A549 (cell line): ENCODE measurements around the gene ALDH1L1. TPM values are rescaled to one million over a fixed set of nuclear protein-coding genes. Genes with fewer than 3 reads are reported as not detected.

Experiments used
- ATAC-seq, 2 experiments: fragments of 200-7000 bp in 1 of 2; fragments of >200 bp in 1 of 2; cut with Nextera tagmentation in 1 of 2; cut with Tn5 transposase in 1 of 2; 3 replicates each; pipeline versions ENCODE4 v1.8.0 to v1.9.1; 2018 to 2020; ENCODE audit warnings: mild to moderate bottlenecking in 1 of 2, moderate library complexity in 1 of 2
- CTCF ChIA-PET: fragments of 300-600 bp; sonication (Branson Sonifier 250); formaldehyde crosslinking; extraction: SDS; loops from one replicate; lab custom pipeline; 2021; ENCODE audit warnings: antibody characterized with exemption, inconsistent platforms; lab: Yijun Ruan, JAX
- POLR2A ChIA-PET: fragments of 350-600 bp; formaldehyde crosslinking; extraction: SDS; loops from one replicate; lab custom pipeline; 2021; ENCODE audit warnings: antibody characterized with exemption, inconsistent platforms; lab: Yijun Ruan, JAX
- DNase-seq, 2 experiments: peaks; one replicate each; pipeline versions ENCODE4 v3.0.0 to v3.0.0-alpha.2; 2011 to 2016; ENCODE audit warnings: low read depth in 1 of 2, low spot score in 1 of 2
- FAIRE-seq: peaks from 2 replicates; lab custom pipeline; 2011; peaks lifted over from hg19 to GRCh38; lab: Jason Lieb, UNC
- H3K27ac ChIP-seq, 2 experiments: fragments of >200 bp; sonication (Bioruptor Twin); formaldehyde crosslinking; 3 replicates each; pipeline ENCODE4 v1.5.1; 2016 to 2017
- H3K4me1 ChIP-seq: fragments of >200 bp; sonication (Bioruptor Twin); formaldehyde crosslinking; 3 replicates; pipeline ENCODE4 v1.6.1; 2016
- H3K4me2 ChIP-seq: fragments of >200 bp; sonication (Bioruptor Twin); formaldehyde crosslinking; 3 replicates; pipeline ENCODE4 v1.6.1; 2016
- H3K4me3 ChIP-seq: fragments of >200 bp; sonication (Bioruptor Twin); formaldehyde crosslinking; 3 replicates; pipeline ENCODE4 v1.5.1; 2016
- H3K9me3 ChIP-seq: fragments of >200 bp; sonication (Bioruptor Twin); formaldehyde crosslinking; 3 replicates; pipeline ENCODE4 v1.6.1; 2016
- CBX2 ChIP-seq: fragments of 200-600 bp; sonication (generic); IDR thresholded peaks from 2 replicates; pipeline ENCODE4 v1.6.1; 2016; ENCODE audit warnings: low read depth, mild to moderate bottlenecking, borderline replicate concordance
- CBX8 ChIP-seq: fragments of 200-600 bp; sonication (generic); IDR thresholded peaks from 2 replicates; pipeline ENCODE4 v1.6.1; 2016
- CHD4 ChIP-seq: fragments of 200-600 bp; sonication (generic); IDR thresholded peaks from 2 replicates; pipeline ENCODE4 v1.6.1; 2016; ENCODE audit warnings: antibody characterized with exemption, mild to moderate bottlenecking, borderline replicate concordance
- EP300 ChIP-seq, 2 experiments: fragments of >200 bp; sonication (Bioruptor Twin); formaldehyde crosslinking; IDR thresholded peaks; 2 replicates in 1 of 2; 3 replicates in 1 of 2; pipeline ENCODE4 v1.6.1; 2016 to 2017
- ESRRA ChIP-seq: fragments of 150-350 bp; IDR thresholded peaks from 2 replicates; pipeline ENCODE4 v1.6.1; 2014; ENCODE audit warnings: mild to moderate bottlenecking, low read length, borderline replicate concordance
- FOSL2 ChIP-seq, 2 experiments: fragments of 450-650 bp in 1 of 2; fragments of >200 bp in 1 of 2; sonication (Bioruptor Twin) in 1 of 2; formaldehyde crosslinking; IDR thresholded peaks; 2 replicates each; pipeline versions ENCODE4 v1.5.0 to v1.6.1; 2016 to 2020; ENCODE audit warnings: mild to moderate bottlenecking in 1 of 2, moderate library complexity in 1 of 2
- GATA3 ChIP-seq: IDR thresholded peaks from 2 replicates; pipeline ENCODE4 v1.6.1; 2012; ENCODE audit warnings: borderline replicate concordance
- HEYL ChIP-seq: fragments of 250-450 bp; sonication (Bioruptor Pico); IDR thresholded peaks from 2 replicates; pipeline ENCODE4 v1.8.0; 2021; ENCODE audit warnings: mild to moderate bottlenecking, moderate library complexity
- HOXA7 ChIP-seq: fragments of 250-450 bp; sonication (Bioruptor Pico); IDR thresholded peaks from 2 replicates; pipeline ENCODE4 v1.5.0; 2020; ENCODE audit warnings: mild to moderate bottlenecking, moderate library complexity
- HOXB5 ChIP-seq: fragments of 250-450 bp; sonication (Bioruptor Pico); IDR thresholded peaks from 2 replicates; pipeline ENCODE4 v1.5.0; 2020; ENCODE audit warnings: mild to moderate bottlenecking, moderate library complexity
- KDM1A ChIP-seq: fragments of 200-600 bp; sonication (generic); IDR thresholded peaks from 2 replicates; pipeline ENCODE4 v1.6.1; 2016; ENCODE audit warnings: low read depth, mild to moderate bottlenecking
- NR3C1 ChIP-seq: fragments of >200 bp; sonication (Bioruptor Twin); formaldehyde crosslinking; IDR thresholded peaks from 3 replicates; pipeline ENCODE4 v1.6.1; 2017
- RAD21 ChIP-seq, 2 experiments: fragments of >200 bp in 1 of 2; sonication (Bioruptor Twin) in 1 of 2; formaldehyde crosslinking in 1 of 2; IDR thresholded peaks in 1 of 2; conservative IDR thresholded peaks in 1 of 2; 2 replicates in 1 of 2; 3 replicates in 1 of 2; pipeline ENCODE4 v1.6.1; 2012 to 2018; ENCODE audit warnings: inconsistent platforms in 1 of 2
- RNF2 ChIP-seq: fragments of 200-600 bp; sonication (generic); IDR thresholded peaks from 2 replicates; pipeline ENCODE4 v1.6.1; 2016; ENCODE audit warnings: low read depth, mild to moderate bottlenecking, antibody characterized with exemption, moderate library complexity, borderline replicate concordance
- SMC3 ChIP-seq: fragments of >200 bp; sonication (Bioruptor Twin); formaldehyde crosslinking; IDR thresholded peaks from 3 replicates; pipeline ENCODE4 v1.6.1; 2018; ENCODE audit warnings: inconsistent platforms
- ZFP36 ChIP-seq: fragments of 450-650 bp; IDR thresholded peaks from 2 replicates; pipeline ENCODE4 v1.6.1; 2014; ENCODE audit warnings: borderline replicate concordance; ENCODE audit not compliant: partially characterized antibody
- ZSCAN20 ChIP-seq: fragments of 250-450 bp; sonication (Bioruptor Pico); IDR thresholded peaks from 2 replicates; pipeline ENCODE4 v1.8.0; 2022; ENCODE audit warnings: mild to moderate bottlenecking, moderate library complexity
- WGBS: methylation state at CpG from one replicate; pipeline ENCODE4 v1.1.6; 2017; ENCODE audit errors: missing lambda C conversion rate; 5-methylcytosine and 5-hydroxymethylcytosine counted together
- polyA plus RNA-seq, 4 experiments: library from polyadenylated mRNA; depleted of rRNA in 3 of 4; stranded (reverse); fragments of >200 nt; fragmentation: RNase III in 1 of 4; extraction: RNeasy Plus Mini Kit Qiagen cat#74134 plus additional on column Dnase treatment in 1 of 4; gene quantifications; 2 replicates in 3 of 4; 3 replicates in 1 of 4; pipeline ENCODE4 v1.2.3, GENCODE V29; 2011 to 2017
- TF ChIP-seq, protein P1 (sequence below): fragments of >200 bp; sonication (Bioruptor Twin); formaldehyde crosslinking; IDR thresholded peaks from 3 replicates; pipeline ENCODE4 v1.6.1; 2016
- TF ChIP-seq, protein P2 (sequence below): IDR thresholded peaks from 2 replicates; pipeline ENCODE4 v1.6.1; 2012; ENCODE audit warnings: low read depth, borderline replicate concordance
- TF ChIP-seq, protein P3 (sequence below): fragments of 250-450 bp; sonication (Bioruptor Pico); IDR thresholded peaks from 2 replicates; pipeline ENCODE4 v1.5.0; 2020; ENCODE audit warnings: low read depth, mild to moderate bottlenecking, moderate library complexity
- TF ChIP-seq, protein P4 (sequence below): fragments of 200-600 bp; sonication (generic); IDR thresholded peaks from 2 replicates; pipeline ENCODE4 v1.6.1; 2016; ENCODE audit warnings: antibody characterized with exemption, mild to moderate bottlenecking, moderate library complexity
- TF ChIP-seq, protein P5 (sequence below): fragments of 150-350 bp; IDR thresholded peaks from 2 replicates; pipeline ENCODE4 v1.6.1; 2014; ENCODE audit warnings: low read depth, mild to moderate bottlenecking, low read length

The ALDH1L1 gene
- polyA plus RNA-seq, 2 of the 4 experiments (the other 2 are of a cell fraction): 0.14 to 0.18 TPM

DNA sequence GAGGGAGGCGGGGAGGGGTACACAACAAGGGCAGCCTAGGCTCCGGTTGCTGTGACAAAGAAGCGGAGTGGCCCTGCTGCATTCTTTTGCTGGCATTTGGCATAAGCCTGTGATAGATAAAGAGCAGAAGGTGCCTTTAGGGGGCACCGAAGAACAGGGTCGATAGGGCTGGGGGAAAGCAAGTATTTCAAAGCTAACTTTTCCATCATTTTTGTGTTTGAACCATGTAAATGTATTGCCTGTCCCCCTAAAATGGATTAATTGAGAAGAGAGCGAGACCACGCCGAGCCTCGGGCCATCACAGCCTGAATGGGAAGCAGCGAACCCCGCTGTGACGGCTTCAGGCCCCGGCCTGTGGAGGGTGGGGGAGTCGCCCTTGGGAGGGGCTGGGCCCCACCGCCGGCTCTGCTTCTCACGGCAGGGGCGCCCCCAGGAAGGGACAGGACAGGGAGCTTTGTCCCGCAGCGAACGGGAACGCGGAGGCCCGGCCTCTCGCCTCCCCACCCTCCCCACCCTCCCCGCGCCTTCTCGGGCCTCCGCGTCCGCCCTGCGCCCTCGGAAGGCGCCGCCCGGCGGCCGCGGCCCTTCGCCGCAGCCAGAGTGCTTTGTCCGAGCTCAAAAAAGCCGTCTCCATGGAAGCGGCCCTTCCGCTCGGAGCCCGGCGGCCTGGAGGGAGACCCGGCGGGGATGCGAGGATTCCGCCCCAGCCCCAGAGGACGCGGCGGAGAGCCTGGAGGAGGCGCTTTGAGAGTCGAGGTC lies 32.4 kb upstream of the ALDH1L1 start (continued):
- TF ChIP-seq GATA3: no peak
- TF ChIP-seq, protein P1, sequence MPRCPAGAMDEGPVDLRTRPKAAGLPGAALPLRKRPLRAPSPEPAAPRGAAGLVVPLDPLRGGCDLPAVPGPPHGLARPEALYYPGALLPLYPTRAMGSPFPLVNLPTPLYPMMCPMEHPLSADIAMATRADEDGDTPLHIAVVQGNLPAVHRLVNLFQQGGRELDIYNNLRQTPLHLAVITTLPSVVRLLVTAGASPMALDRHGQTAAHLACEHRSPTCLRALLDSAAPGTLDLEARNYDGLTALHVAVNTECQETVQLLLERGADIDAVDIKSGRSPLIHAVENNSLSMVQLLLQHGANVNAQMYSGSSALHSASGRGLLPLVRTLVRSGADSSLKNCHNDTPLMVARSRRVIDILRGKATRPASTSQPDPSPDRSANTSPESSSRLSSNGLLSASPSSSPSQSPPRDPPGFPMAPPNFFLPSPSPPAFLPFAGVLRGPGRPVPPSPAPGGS: no peak

DNA sequence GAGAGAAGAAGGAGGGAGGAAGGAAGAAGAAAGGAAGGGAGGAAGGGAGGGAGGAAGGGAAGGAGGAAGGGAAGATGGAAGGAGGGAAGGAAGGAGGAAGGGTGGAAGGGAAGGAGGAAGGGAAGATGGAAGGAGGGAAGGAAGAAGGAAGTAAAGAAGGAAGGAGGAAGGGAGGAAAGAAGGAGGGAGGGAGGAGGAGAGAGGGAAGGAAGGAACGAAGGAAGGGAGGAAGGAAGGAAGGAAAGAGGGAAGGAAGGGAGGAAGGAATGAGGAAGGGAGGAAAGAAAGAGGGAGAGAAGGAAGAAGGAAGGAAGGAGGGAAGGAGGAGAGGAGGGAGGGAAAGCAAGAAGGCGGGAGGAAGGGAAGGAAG lies 31.8 kb upstream of the ALDH1L1 start:
- Histone ChIP-seq H3K27ac (peak overlapping the region; percentile 69 to 85), H3K4me3 (peak overlapping the region; percentile 42; the same call in 2 of the 3 replicates), H3K9me3 (no peaks in the 10 kb centered on the region), H3K4me1 (peaks cover 25% of the 10 kb centered on the region), H3K4me2 (peak overlapping the region; percentile 76)
- FAIRE-seq (no peak), DNase-seq (no peak), ATAC-seq (no peak)
- CTCF ChIA-PET: interaction anchor here (1.1 to 1.8 kb wide), 8 partner anchors 12 to 214 kb away, joined by 3 to 11 read pairs (median 4); no protein-coding TSS in a partner anchor
- no peak for TF ChIP-seq ESRRA
- TF ChIP-seq, all 56 proteins: peak for 0
- POLR2A ChIA-PET: no interaction called here
- WGBS: 50% methylated on average over 2 of the region's 2 CpGs

DNA sequence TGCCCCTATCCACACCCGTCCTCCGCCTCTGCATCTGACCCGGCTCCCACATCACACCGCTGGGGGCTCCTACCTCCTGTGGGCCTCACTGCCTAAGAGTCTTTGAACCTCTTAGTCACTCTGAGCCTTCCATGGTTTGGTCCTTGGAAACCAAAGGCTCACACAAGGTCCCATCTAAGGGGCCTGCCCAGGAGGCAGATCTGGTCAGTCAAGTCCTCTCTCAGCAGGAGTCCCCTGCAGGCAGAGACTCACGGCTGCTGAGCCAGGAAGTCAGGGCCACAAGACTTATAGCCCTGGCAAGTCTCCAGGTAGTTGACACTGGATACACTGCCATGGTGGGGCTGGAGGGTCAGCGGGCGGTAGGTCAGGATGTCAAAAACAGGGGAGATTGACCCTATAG lies 31.2 kb upstream of the ALDH1L1 start:
- no peak overlapping the region for H3K4me2 ChIP-seq
- ATAC-seq (no peak), FAIRE-seq (no peak), DNase-seq (no peak)
- POLR2A ChIA-PET: no interaction called here
- CTCF ChIA-PET: interaction anchor here (1.6 to 1.9 kb wide), 2 partner anchors 55 to 78 kb away, joined by 3 to 9 read pairs; no protein-coding TSS in a partner anchor
- no peaks in the 10 kb centered on the region for H3K9me3 ChIP-seq
- H3K27ac ChIP-seq: no peak overlapping the region; a peak in 1 of 6 replicates
- H3K4me3 ChIP-seq: no peak overlapping the region
- 96% methylated on average over 3 of the region's 7 CpGs for WGBS
- no peak for TF ChIP-seq SMC3
- TF ChIP-seq NR3C1: no peak
- no peak for TF ChIP-seq ZSCAN20 (CRISPR knock-in tag)
- TF ChIP-seq KDM1A: no peak
- no peak for TF ChIP-seq EP300 (IDR thresholded peaks at IDR 0.05)
- TF ChIP-seq, protein P2, sequence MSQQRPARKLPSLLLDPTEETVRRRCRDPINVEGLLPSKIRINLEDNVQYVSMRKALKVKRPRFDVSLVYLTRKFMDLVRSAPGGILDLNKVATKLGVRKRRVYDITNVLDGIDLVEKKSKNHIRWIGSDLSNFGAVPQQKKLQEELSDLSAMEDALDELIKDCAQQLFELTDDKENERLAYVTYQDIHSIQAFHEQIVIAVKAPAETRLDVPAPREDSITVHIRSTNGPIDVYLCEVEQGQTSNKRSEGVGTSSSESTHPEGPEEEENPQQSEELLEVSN: no peak
- no peak for TF ChIP-seq ZFP36
- TF ChIP-seq GATA3: no peak
- TF ChIP-seq CBX8: no peak
- no peak for TF ChIP-seq HOXA7 (CRISPR knock-in tag)
- TF ChIP-seq, all 56 proteins: peak for 0
- peaks cover 20% of the 10 kb centered on the region for H3K4me1 ChIP-seq

DNA sequence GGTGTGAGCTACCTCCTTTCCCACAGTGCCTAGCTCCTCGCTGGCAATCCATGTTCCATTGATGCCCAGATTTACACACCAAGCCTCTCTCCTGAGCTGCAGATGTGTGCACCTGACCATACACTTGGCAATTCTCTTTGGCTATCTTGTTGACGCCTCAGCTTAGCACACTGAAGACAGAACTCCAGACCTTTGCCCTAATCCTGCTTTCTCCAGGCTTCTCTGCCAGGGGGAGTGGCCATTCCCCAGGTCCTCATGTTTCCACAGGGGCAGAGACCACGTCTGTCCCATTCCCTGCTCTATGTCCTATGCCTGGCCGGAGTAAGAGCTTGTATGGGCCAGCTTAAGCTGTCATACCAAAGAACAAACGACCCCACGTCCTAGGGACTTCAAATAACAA lies 30.2 kb upstream of the ALDH1L1 start:
- no peaks in the 10 kb centered on the region for H3K9me3 ChIP-seq
- H3K4me2 ChIP-seq: no peak overlapping the region
- no peak overlapping the region for H3K27ac ChIP-seq
- no peak overlapping the region for H3K4me3 ChIP-seq
- DNase-seq (no peak), FAIRE-seq (no peak), ATAC-seq (no peak)
- TF ChIP-seq HOXB5 (CRISPR knock-in tag) (no peak), HEYL (no peak), CBX2 (no peak), RNF2 (no peak), RAD21 (conservative IDR thresholded peaks at IDR 0.05 in 1 of 2, IDR thresholded peaks at IDR 0.05 in 1 of 2) (no peak), CHD4 (no peak), FOSL2 (IDR thresholded peaks at IDR 0.05) (no peak), FOSL2 (CRISPR knock-in tag; IDR thresholded peaks at IDR 0.05) (no peak), NR3C1 (no peak), SMC3 (no peak)
- TF ChIP-seq, protein P3, sequence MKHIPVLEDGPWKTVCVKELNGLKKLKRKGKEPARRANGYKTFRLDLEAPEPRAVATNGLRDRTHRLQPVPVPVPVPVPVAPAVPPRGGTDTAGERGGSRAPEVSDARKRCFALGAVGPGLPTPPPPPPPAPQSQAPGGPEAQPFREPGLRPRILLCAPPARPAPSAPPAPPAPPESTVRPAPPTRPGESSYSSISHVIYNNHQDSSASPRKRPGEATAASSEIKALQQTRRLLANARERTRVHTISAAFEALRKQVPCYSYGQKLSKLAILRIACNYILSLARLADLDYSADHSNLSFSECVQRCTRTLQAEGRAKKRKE (CRISPR knock-in tag): no peak
- TF ChIP-seq, protein P4, sequence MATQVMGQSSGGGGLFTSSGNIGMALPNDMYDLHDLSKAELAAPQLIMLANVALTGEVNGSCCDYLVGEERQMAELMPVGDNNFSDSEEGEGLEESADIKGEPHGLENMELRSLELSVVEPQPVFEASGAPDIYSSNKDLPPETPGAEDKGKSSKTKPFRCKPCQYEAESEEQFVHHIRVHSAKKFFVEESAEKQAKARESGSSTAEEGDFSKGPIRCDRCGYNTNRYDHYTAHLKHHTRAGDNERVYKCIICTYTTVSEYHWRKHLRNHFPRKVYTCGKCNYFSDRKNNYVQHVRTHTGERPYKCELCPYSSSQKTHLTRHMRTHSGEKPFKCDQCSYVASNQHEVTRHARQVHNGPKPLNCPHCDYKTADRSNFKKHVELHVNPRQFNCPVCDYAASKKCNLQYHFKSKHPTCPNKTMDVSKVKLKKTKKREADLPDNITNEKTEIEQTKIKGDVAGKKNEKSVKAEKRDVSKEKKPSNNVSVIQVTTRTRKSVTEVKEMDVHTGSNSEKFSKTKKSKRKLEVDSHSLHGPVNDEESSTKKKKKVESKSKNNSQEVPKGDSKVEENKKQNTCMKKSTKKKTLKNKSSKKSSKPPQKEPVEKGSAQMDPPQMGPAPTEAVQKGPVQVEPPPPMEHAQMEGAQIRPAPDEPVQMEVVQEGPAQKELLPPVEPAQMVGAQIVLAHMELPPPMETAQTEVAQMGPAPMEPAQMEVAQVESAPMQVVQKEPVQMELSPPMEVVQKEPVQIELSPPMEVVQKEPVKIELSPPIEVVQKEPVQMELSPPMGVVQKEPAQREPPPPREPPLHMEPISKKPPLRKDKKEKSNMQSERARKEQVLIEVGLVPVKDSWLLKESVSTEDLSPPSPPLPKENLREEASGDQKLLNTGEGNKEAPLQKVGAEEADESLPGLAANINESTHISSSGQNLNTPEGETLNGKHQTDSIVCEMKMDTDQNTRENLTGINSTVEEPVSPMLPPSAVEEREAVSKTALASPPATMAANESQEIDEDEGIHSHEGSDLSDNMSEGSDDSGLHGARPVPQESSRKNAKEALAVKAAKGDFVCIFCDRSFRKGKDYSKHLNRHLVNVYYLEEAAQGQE: no peak
- TF ChIP-seq, protein P5, sequence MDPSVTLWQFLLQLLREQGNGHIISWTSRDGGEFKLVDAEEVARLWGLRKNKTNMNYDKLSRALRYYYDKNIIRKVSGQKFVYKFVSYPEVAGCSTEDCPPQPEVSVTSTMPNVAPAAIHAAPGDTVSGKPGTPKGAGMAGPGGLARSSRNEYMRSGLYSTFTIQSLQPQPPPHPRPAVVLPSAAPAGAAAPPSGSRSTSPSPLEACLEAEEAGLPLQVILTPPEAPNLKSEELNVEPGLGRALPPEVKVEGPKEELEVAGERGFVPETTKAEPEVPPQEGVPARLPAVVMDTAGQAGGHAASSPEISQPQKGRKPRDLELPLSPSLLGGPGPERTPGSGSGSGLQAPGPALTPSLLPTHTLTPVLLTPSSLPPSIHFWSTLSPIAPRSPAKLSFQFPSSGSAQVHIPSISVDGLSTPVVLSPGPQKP: no peak
- ChIA-PET POLR2A (no interaction called here), CTCF (interaction anchor here (1.3 to 1.9 kb wide), 3 partner anchors 12 to 178 kb away, joined by 4 to 9 read pairs (median 5); no protein-coding TSS in a partner anchor)
- H3K4me1 ChIP-seq: peaks cover 12% of the 10 kb centered on the region
- 92% methylated on average over 6 of the region's 6 CpGs for WGBS
